Midbrain (tissue), 1 donor: ENCODE results near the gene NDRG2.

Experiments
- DNase-seq: peaks from one replicate; lab custom pipeline; 2025; lab: John Stamatoyannopoulos, UW

Gene NDRG2

GRCh38 chr14:21033133-21033698 is 8.4 kb upstream of the NDRG2 start:
- no peak for DNase-seq

- no peak for DNase-seq
These were observed 7.7 kb upstream of the NDRG2 start for GRCh38 chr14:21032326-21033132.

- no peak for DNase-seq
These were observed 5.7 kb upstream of the NDRG2 start for GRCh38 chr14:21030531-21030930.

GRCh38 chr14:21029917-21030316 is 5.1 kb upstream of the NDRG2 start, which contains the start of gene TPPP2:
Gene TPPP2, plus strand, starts transcription at chr14:21030217. Its CDS starts 365 bp downstream, at chr14:21030582.
- DNase-seq, result no peak

- DNase-seq, result peak; percentile 27
These were observed 2.1 kb upstream of the NDRG2 start for GRCh38 chr14:21026988-21027315.

- peak; percentile 91 for DNase-seq
These were observed 1.6 kb upstream of the NDRG2 start for GRCh38 chr14:21026274-21026987.

GRCh38 chr14:21025371-21026273 is 761 bp upstream of the NDRG2 start:
- peak; percentile 87 for DNase-seq

- DNase-seq, result no peak
These were observed 860 bp downstream of the NDRG2 start for GRCh38 chr14:21023817-21024584.

- DNase-seq, result peak; percentile 30
These were observed 1.7 kb downstream of the NDRG2 start for GRCh38 chr14:21023174-21023573.

- DNase-seq, result no peak
These were observed 2.2 kb downstream of the NDRG2 start for GRCh38 chr14:21022686-21023085.

GRCh38 chr14:21020977-21021545 is 3.8 kb downstream of the NDRG2 start:
- no peak for DNase-seq

- no peak for DNase-seq
These were observed 5.5 kb downstream of the NDRG2 start for GRCh38 chr14:21019366-21019765.

- no peak for DNase-seq
These were observed 6.1 kb downstream of the NDRG2 start for GRCh38 chr14:21018781-21019180.

- no peak for DNase-seq
These were observed 6.6 kb downstream of the NDRG2 start for GRCh38 chr14:21018286-21018685.

GRCh38 chr14:21017528-21018245 is 7.2 kb downstream of the NDRG2 start:
- no peak for DNase-seq

GRCh38 chr14:21016413-21017190 is 8.3 kb downstream of the NDRG2 start:
- no peak for DNase-seq

- DNase-seq, result no peak
These were observed 9.5 kb downstream of the NDRG2 start for GRCh38 chr14:21015312-21015711.

- DNase-seq, result peak; percentile 96
These were observed 10.1 kb downstream of the NDRG2 start for GRCh38 chr14:21014761-21015190.

GRCh38 chr14:21011136-21011535 is 13.7 kb downstream of the NDRG2 start:
- no peak for DNase-seq
